ENCODE data around the gene CHRNA9. TPM values are rescaled to one million over a fixed set of nuclear protein-coding genes. Genes with fewer than 3 reads are reported as not detected.

Gene CHRNA9
- total and polyA plus RNA-seq, 11 donors: not detected

GRCh38 chr4:40372651-40373050 is 37.5 kb downstream of the CHRNA9 start:
- H3K27ac ChIP-seq: no peak overlapping the region
- 66 to 78% (median 74%) methylated on average over 3 of the region's 3 CpGs for WGBS, 4 donors
- no peaks in the 10 kb centered on the region for H3K9me3 ChIP-seq
- no peaks in the 10 kb centered on the region for H3K36me3 ChIP-seq
- no peaks in the 10 kb centered on the region for H3K27me3 ChIP-seq
- DNase-seq (no peak), ATAC-seq (no peak)
- no peaks in the 10 kb centered on the region for H3K4me1 ChIP-seq
- no peak overlapping the region for H3K4me3 ChIP-seq
- intact Hi-C loops (cut with DNase I): no loop called here
- TF ChIP-seq CTCF (IDR thresholded peaks at IDR 0.05) (no peak), POLR2A (IDR thresholded peaks at IDR 0.05) (no peak)

- TF ChIP-seq CTCF (IDR thresholded peaks at IDR 0.05) (no peak), POLR2A (IDR thresholded peaks at IDR 0.05) (no peak)
- no peaks in the 10 kb centered on the region for H3K9me3 ChIP-seq
- WGBS, 4 donors: 90 to 96% (median 93%) methylated on average over 3 of the region's 3 CpGs
- no peaks in the 10 kb centered on the region for H3K27me3 ChIP-seq
- intact Hi-C loops (cut with DNase I): no loop called here
- no peak overlapping the region for H3K4me3 ChIP-seq
- H3K27ac ChIP-seq: no peak overlapping the region
- H3K36me3 ChIP-seq: no peaks in the 10 kb centered on the region
- ATAC-seq: no peak
- no peaks in the 10 kb centered on the region for H3K4me1 ChIP-seq
- no peak for DNase-seq
These were observed 38.5 kb downstream of the CHRNA9 start for GRCh38 chr4:40373636-40374035.

GRCh38 chr4:40375095-40375494 is 40.0 kb downstream of the CHRNA9 start:
- H3K27me3 ChIP-seq: no peaks in the 10 kb centered on the region
- DNase-seq (no peak), ATAC-seq (no peak)
- no peak overlapping the region for H3K27ac ChIP-seq
- H3K4me1 ChIP-seq: no peaks in the 10 kb centered on the region
- intact Hi-C loops (cut with DNase I): no loop called here
- no peaks in the 10 kb centered on the region for H3K9me3 ChIP-seq
- H3K36me3 ChIP-seq: no peaks in the 10 kb centered on the region
- 82 to 90% (median 86%) methylated on average over 10 of the region's 10 CpGs for WGBS, 4 donors
- no peak for TF ChIP-seq CTCF (IDR thresholded peaks at IDR 0.05)
- no peak overlapping the region for H3K4me3 ChIP-seq

GRCh38 chr4:40375620-40376019 is 40.5 kb downstream of the CHRNA9 start:
- H3K9me3 ChIP-seq: no peaks in the 10 kb centered on the region
- ATAC-seq (no peak), DNase-seq (no peak)
- H3K4me3 ChIP-seq: no peak overlapping the region
- no peaks in the 10 kb centered on the region for H3K4me1 ChIP-seq
- WGBS, 4 donors: 85 to 95% (median 90%) methylated on average over 2 of the region's 2 CpGs
- intact Hi-C loops (cut with DNase I): no loop called here
- no peaks in the 10 kb centered on the region for H3K27me3 ChIP-seq
- H3K27ac ChIP-seq: no peak overlapping the region
- TF ChIP-seq CTCF (IDR thresholded peaks at IDR 0.05) (no peak), POLR2A (IDR thresholded peaks at IDR 0.05) (no peak)
- no peaks in the 10 kb centered on the region for H3K36me3 ChIP-seq

Measured in heart left ventricle (tissue), 16 donors.